Hematopoietic multipotent progenitor cell (in vitro differentiated cells): ENCODE data around the gene SLFN11. TPM values are rescaled to one million over a fixed set of nuclear protein-coding genes. Genes with fewer than 3 reads are reported as not detected.
"Not testable (repeated sequence)": the region's sequence is repeated elsewhere in the genome, so short reads cannot be mapped to it uniquely, and the experiment has no call there.

Source experiments
- DNase-seq, 3 donors: peaks; one replicate each; pipeline ENCODE4 v3.0.0-alpha.2; 2011 to 2015; ENCODE audit warnings: low read depth in 2 of 3, low spot score in 2 of 3
- total RNA-seq: library from RNA; depleted of rRNA; stranded (reverse); fragments of >200 nt; gene quantifications from one replicate; pipeline ENCODE4 v1.2.3, GENCODE V29; 2012

Gene SLFN11
- total RNA-seq, 1 donor = 45.8 TPM

DNA sequence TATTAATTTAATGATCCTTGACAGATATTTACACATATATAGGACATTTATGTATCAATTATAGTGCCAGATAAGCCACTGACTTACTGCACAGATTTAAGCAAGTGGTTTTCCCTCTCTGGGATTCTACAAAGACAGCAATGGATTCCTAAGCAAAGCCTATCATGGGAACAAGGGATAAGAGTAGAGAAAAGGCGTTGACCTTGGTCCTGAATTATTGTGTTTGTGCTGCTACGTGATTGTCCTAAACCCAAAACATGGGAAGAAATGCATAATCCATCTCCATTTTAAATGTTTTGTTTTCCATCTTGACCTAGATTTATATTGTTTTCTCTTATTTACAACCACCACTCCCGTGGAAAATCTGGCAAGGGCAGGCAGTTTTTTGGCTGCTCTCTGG, 14.0 kb downstream of the SLFN11 start:
- no peak for DNase-seq

DNA sequence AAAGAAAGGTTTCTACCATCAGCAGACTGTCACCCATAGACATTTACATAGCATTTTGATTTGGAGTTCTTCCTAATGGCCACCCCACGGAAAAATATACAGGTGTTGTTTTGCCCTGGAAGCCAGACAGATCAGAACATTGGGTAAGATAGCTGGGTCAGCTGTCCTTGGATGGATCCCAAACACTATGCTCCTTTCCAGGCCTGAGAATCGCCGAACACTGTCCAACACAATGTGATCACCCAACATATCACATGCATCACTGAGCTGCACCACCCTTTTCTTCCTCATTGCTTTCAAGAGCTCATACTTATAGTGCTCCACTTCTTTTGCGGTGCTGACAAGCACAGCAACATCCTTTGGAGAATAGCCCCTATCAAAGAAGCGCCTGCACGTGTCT, 21.1 kb downstream of the SLFN11 start:
- no peak for DNase-seq

DNA sequence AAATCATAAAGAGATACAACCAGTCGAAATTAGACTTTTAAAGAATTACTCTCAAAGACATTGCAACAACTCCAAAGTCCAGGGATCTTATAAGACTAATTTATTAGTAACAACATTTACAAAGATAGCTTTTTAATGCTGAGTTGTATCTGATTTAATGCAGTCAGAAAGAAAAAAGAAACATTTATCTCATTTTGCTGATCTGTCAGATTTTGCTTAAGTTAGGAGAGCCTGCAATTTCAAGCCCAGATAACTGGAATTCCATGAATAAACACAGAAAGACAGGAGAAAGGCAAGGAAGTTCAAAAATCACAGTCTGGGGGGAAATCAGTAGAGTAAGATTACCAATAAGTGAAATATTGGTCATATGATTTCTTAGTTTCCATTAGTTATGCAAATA, 22.9 kb downstream of the SLFN11 start:
- DNase-seq = no peak

DNA sequence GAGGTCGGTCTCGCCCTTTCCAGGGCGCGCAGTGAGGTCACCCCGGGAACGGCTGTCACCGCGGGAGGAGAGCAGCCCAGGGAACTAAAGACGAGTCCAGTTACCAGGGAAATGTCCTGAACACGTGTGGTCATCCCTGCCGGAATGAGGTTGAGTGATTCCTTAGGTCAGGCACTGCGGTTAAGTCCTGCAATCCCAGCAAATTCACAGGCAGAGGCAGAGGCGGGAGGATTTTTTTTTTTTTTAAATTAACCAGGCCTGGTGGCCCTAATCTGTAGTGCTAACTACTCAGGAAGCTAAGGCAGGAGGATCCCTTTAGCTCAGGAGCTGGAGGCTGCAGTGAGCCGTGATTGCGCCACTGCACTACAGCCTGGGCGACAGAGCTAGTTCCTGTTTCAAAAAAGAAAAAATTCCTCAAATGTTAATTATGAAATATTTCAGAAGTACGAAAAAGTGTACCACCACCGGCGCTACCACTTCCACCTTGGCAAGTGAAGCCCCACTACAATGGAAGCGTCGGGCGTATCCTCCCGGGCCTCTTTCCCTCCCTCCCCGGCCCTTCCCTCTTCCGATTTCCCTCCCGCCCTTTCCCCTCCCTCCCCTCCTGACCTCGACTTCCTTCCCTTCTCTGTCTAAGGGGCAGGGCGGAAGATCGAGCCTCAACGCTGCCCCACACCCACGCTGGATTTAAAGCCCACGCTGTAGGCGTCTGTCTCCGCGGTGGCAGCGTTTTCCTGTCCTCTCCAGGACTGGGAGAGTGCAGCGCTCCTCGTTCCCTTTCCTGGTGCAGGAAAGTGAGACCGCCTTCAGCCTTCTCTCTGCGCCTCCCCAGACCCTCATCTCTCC, 27.3 kb downstream of the SLFN11 start:
- peak in 2 of 3 donors; percentile 46 to 50 for DNase-seq

DNA sequence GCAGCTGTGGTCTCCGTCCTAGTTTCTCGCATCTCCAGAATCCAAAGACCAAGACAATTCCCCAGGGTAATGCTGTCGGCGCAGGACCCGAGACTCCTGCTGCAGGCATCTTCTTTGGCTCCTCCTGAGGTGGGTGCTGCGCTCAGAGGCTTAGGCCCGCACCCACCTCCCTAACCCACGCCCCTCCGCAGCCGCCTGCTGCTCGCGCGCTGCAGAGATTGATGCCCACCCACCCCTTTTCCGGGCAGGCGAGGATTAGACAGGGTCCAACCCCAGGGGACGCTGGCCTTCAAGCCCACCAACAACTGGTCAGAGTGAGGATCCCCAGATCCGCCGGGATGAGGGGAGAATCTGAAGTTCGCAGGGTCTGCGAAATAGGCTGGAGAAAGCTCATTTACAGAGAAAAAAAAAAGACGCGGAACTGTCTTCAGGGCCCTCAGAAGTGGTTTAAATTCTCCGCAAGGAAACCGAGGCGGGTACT, 27.9 kb downstream of the SLFN11 start:
- no peak for DNase-seq

DNA sequence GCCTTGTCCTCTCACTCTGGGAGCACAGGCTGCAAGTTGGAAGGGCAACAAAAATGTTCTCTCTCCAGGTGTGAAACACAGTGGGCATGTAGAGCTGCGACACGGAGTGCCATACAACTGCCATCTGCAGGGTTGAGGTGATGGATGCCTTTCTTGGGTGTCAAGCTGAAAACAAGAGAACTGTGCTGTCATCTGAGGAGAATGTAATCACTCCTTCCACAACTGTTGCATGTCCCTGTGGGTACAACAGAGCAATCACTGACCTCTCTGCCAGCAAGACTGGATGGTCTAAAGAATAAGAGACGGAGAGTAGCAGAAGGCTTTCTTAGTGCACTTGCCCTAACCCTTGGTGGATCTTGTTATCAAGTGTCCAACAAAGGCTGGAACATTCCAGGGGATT, 29.2 kb downstream of the SLFN11 start:
- no peak for DNase-seq

DNA sequence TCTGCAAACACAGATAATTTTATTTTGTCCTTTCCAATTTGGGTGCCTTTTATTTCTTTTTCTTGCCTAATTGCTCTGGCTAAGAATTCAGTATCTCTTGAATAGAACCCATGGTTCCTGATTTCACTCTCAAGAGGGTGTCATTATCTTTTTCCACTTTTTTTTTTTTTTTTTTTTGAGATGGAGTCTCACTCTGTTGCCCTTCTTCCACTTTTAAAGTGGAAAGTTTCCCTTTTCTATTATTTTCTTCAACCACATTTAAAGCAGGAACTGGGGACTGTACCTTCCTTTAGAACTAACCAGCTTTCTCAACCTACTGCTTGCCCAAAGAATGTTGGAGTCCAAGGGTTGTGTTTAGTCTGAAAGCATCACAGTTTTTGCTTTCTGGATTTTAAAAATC, 31.1 kb downstream of the SLFN11 start:
- DNase-seq = no peak

DNA sequence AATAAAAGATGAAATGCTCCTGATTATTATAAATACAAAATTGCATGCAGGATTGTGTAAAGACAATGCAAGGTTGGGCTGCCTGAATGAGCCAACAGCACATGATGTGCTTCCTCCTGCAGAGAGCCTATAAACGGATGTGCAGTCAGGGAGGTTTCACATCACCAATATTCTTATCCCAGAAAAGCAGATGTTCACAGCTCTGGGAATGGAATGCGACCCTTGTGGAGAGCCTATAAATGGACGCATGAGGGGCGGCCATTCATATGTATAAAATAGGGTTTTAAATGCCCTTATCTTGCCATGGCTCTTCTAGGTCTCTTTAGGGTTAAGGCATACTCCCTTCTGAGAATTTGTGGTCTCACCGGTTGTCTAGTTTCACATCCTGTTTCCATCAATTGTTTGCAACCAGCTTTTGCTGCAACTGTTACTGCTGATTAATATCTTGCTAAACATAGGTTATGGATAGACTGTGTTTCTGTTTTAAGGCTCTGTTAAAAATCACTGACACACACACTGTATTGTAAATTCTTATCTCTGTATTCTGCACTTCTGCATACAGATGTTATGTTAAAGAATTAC, 31.9 kb downstream of the SLFN11 start:
- DNase-seq = no peak

DNA sequence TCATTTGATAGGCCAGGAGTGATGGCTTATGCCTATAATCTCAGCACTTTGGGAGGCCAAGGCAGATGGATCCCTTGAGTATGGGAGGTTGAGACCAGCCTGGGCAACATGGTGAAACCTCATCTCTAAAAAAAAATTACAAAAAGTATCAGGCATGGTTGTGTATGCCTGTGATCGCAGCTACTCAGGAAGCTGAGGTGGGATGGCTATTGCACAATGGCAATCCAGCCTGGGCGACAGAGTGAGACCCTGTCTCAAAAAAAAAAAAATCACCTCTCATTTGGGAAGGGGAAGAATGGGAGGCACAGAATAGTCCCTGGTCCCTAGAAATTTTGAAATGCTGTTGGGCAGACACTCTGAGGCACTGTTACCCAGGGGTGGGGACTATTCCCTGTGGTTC, 35.2 kb downstream of the SLFN11 start:
- DNase-seq = no peak

DNA sequence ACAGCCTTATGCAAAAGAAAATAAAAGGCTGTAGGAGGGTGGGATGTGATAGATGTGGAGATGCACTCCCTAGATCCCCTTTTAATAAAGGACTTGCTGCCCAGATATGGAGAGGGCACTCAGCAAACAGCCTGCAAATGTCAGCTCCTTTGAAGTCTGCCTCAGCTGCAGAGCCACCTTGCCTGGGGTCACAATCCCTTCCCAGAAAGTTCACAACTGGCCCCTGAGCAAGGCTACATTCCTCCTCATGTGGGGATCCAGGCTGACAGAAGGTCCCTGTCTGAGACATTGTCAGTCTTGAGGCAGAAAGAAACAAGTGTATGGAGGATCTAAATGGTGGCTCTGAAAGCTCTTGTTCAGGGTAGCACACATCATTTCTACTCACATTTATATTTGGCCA, 36.1 kb downstream of the SLFN11 start:
- no peak for DNase-seq

DNA sequence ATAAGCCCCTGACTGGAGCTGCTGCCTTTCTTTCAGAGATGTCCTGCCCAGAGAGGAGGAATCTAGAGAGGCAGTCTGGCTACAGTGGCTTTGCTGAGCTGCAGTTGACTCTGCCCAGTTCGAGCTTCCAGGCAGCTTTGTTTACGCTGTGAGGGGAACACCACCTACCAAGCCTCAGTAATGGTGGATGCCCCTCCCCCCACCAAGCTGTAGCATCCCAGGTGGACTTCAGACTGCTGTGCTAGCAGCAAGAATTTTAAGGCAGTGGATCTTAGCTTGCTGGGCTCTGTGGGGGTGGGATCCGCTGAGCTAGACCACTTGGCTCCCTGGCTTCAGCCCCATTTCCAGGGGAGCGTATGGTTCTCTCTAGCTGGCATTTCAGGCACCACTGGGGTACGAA, 39.8 kb downstream of the SLFN11 start:
- not testable (repeated sequence) for DNase-seq

DNA sequence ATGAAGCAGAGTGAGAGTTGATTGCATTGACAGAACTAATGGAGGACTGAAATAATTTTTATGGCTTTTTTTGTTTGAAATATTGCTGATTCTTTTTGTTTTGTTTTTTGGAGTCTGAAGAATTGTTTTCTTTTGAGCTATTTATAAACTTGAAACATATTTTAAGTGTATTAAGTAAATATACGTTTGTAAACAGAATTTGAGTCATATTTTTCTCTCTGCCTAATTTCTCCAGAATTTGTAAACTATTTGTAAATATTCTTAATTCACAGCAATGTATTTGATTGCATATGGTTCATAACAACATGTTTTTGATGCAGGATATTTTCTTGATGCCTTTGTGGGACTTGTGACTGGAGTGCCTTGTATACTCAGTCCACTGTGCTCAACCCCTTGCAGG, 50.7 kb downstream of the SLFN11 start:
- no peak for DNase-seq

DNA sequence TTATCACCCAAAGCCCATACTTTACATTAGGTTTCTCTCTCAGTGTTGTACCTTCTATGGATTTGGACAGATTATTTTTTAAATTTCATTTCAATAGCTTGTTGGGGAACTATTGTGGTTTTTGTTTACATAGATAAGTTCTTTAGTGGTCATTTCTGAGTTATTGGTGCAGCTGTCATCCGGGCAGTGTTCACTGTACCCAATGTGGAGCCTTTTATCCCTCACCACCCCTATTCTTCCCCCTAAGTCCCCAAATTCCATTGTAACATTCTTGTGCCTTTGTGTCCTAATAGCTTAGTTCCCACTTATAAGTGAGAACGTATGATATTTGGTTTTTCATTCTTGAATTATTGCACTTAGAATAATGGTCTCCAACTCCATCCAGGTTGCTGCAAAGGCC, 57.5 kb downstream of the SLFN11 start:
- no peak for DNase-seq

DNA sequence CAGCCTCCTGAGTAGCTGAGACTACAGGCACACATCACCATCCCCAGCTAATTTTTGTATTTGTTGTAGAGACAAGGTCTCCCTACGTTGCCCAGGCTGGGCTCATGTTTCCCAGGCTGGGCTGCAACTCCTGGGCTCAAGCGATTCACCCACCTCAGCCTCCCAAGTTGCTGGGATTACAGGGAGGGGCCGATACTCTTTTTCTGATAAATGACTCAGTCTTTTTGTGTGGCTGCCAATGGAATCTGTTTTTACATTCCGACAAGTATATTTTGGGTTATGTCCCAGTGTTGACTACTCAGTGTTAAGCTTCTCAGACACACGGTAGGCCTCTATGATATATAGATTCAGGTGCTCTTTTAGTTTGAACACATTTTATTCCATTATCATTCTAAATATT, 58.1 kb downstream of the SLFN11 start:
- no peak for DNase-seq

DNA sequence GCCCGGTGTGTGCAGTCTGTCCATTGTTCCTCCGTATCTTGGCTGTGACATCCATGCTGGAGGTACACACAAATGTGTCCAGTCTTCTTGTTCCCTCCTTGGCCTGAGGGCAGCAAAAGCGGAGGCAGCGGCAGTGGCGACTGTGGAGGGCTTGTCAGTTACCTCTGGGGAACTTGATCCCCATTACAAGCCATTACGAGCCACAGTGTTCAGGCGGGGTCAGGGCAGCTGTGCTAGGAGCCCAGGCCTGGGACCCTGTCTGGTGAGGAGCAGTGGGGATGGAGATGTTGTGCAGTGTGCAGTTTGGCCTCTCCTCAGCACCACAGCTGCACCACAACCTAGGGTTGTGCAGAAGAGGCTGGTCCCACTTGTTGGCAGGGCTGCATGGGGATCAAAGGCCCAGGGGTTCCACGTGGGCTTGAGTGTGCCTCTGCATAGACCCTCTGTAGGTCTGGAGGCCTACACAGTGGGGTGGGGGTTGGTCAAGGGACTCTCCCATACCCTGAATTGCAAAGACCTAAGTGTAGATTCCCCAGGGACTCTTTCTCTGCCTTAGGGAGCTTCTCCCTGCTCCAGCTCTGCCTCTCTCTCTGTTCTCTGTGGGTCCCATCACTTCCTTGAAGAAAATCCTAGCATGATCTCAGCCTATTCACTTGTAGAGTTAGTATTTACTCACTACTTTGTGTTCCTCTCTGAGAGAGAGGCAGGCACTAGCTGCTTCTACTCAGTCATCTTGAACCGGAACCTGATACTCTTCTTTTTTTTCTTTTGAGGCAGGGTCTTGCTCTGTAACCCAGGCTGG, 58.8 kb downstream of the SLFN11 start:
- DNase-seq = no peak

DNA sequence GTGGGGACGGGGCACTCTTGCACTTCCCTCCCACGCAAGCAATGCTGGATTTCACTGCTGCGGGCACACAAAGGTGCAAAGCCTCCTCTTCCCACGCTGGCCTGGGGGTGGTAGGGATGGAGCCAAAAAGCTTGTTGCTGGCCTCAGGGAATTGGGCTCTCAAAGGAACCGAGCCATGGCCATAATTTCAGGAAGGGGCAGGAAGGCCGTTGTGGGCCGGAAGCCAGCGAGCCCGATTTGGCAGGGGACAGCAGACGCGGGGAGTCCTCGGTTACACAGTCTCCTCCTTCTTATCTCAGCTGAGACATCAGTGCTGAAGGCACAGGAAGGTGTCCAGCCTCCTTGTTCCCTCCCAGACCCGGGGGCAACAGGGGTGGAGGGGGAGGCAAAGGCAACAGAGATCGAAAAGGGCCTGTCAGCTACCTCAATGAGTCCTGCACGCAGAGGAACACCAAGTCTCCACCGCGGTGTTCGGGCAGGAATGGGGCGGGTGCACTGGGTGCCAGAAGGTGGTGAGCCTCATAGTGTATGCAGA, 59.5 kb downstream of the SLFN11 start:
- DNase-seq = no peak

DNA sequence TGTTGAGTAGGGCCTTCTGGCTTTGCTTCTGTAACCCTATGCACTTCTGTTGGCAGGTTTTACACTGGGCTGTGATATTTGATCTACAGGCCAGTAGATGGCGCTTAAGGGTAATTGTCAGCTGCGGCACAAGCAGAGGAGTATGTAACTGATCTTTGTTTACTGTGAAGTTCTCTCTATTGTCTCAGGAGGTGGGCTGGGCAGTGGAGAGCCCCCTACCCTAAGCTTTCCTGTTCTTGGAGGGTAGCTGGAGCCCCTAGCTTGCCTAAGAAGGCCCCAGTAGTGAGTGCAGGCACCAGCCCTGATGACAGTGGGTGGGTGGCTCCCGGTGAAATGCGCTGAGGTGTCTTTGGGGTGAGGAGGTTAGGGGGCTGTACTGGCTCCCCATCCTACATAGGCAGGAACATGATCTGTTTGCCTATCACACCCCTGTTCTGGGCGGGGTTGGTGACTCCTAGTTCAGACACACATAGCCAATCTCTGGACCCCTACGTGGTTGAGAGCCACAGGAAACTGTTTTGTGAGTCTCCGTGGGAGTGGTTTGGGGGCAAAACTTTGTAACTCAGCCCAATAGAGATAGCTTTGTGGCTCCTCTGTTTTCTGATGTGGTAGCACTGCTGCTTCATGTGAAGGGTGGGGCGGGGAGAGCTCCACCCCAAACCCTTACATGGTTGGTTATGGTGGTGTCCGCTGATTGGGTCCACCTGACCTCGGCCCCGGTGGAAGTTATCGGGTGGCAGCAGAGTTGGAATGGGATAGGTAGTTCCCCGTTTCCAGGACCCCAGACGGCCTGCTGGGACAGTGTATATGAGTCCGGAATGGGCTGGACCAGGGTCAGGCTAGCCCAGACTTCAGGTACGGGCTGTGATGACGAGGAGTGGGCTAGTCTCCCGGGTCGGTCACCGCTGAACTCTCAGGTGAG, 60.4 kb downstream of the SLFN11 start:
- DNase-seq = peak; percentile 66 to 82 (median 78)

DNA sequence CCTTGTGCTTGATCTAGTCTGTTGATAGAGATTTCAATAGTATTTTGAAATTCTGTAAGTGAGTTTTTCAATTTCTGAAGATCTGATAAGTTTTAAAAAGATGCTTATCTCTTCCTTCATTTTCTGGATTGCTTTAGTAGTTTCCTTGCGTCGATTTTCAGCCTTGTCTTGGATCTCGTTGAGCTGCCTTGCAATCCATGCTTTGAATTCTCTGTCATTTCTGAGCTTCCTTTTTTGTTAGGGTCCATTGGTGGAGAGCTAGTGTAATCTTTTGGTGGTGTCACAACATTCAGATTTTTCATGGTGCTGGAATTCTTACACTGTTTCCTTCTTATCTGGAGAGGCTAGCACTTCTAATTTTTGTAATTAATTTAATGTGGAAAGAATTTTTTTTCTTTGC, 61.1 kb downstream of the SLFN11 start:
- DNase-seq = no peak

DNA sequence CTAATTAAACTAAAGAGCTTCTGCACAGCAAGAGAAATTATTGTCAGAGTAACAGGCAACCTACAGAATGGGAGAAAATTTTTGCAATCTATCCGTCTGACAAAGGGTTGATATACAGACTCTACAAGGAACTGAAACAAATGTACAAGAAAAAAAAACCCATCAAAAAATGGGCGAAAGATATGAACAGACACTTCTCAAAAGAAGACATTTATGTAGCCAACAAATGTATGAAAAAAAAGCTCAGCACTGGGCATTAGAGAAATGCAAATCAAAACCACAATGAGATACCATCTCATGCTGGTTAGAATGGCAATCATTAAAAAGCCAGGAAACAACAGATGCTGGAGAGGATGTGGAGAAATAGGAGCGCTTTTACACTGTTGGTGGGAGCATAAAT, 64.1 kb downstream of the SLFN11 start:
- DNase-seq = not testable (repeated sequence)
